Ectodermal cell (in vitro differentiated cells): ENCODE data around the gene PRKCZ.
"Not testable (repeated sequence)": the region's sequence is repeated elsewhere in the genome, so short reads cannot be mapped to it uniquely, and the experiment has no call there.

Experiments
- H3K27ac ChIP-seq: 2 replicates; pipeline ENCODE4 v1.7.0; 2013; ENCODE audit warnings: mild to moderate bottlenecking, low read depth, low read length; ENCODE audit not compliant: insufficient read depth, poor library complexity, severe bottlenecking
- H3K27me3 ChIP-seq: 2 replicates; pipeline ENCODE4 v1.7.0; 2013; ENCODE audit warnings: mild to moderate bottlenecking, low read length; ENCODE audit not compliant: insufficient read depth, control insufficient read depth, poor library complexity, severe bottlenecking
- H3K36me3 ChIP-seq: one replicate; pipeline ENCODE4 v1.7.0; 2013; ENCODE audit warnings: low read length; ENCODE audit not compliant: control insufficient read depth, insufficient read depth
- H3K4me1 ChIP-seq: one replicate; pipeline ENCODE4 v1.7.0; 2013; ENCODE audit warnings: low read length; ENCODE audit not compliant: control insufficient read depth, insufficient read depth
- H3K4me3 ChIP-seq: 2 replicates; pipeline ENCODE4 v1.7.0; 2013; ENCODE audit warnings: low read depth, low read length, control low read depth; ENCODE audit not compliant: insufficient read depth
- H3K9me3 ChIP-seq: 2 replicates; pipeline ENCODE4 v1.7.0; 2013; ENCODE audit warnings: mild to moderate bottlenecking, low read length, moderate library complexity; ENCODE audit not compliant: control insufficient read depth
- WGBS, 2 experiments: methylation state at CpG; one replicate each; pipeline ENCODE4 v1.1.7; 2013; ENCODE audit warnings: missing lambda C conversion rate in 2 of 2; 5-methylcytosine and 5-hydroxymethylcytosine counted together

Gene PRKCZ

GRCh38 chr1:2135441-2135841 is 85.2 kb downstream of the PRKCZ start:
- H3K27ac ChIP-seq: peak overlapping the region; percentile 71
- H3K36me3 ChIP-seq: no peaks in the 10 kb centered on the region
- H3K27me3 ChIP-seq: no peaks in the 10 kb centered on the region
- no peaks in the 10 kb centered on the region for H3K9me3 ChIP-seq
- H3K4me1 ChIP-seq: peaks cover 41% of the 10 kb centered on the region
- H3K4me3 ChIP-seq: no peak overlapping the region
- whole genome bisulfite sequencing, 2 experiments: 82 to 84% methylated on average over 13 of the region's 13 CpGs

- peaks cover 41% of the 10 kb centered on the region for H3K4me1 ChIP-seq
- no peaks in the 10 kb centered on the region for H3K27me3 ChIP-seq
- no peaks in the 10 kb centered on the region for H3K9me3 ChIP-seq
- H3K27ac ChIP-seq: peak overlapping the region; percentile 71
- 95 to 96% methylated on average over 10 of the region's 10 CpGs for WGBS, 2 experiments
- H3K4me3 ChIP-seq: no peak overlapping the region
- no peaks in the 10 kb centered on the region for H3K36me3 ChIP-seq
Measured at GRCh38 chr1:2135941-2136340, 85.7 kb downstream of the PRKCZ start.

- no peaks in the 10 kb centered on the region for H3K9me3 ChIP-seq
- H3K27me3 ChIP-seq: no peaks in the 10 kb centered on the region
- WGBS, 2 experiments: 94 to 95% methylated on average over 19 of the region's 19 CpGs
- no peak overlapping the region for H3K4me3 ChIP-seq
- H3K4me1 ChIP-seq: peaks cover 41% of the 10 kb centered on the region
- no peak overlapping the region for H3K27ac ChIP-seq
- no peaks in the 10 kb centered on the region for H3K36me3 ChIP-seq
Measured at GRCh38 chr1:2136386-2137235, 86.4 kb downstream of the PRKCZ start.

GRCh38 chr1:2137257-2138121 is 87.3 kb downstream of the PRKCZ start:
- Histone ChIP-seq H3K9me3 (no peaks in the 10 kb centered on the region), H3K36me3 (no peaks in the 10 kb centered on the region), H3K4me1 (peaks cover 36% of the 10 kb centered on the region), H3K27me3 (no peaks in the 10 kb centered on the region), H3K4me3 (no peak overlapping the region), H3K27ac (no peak overlapping the region)
- WGBS, 2 experiments: 93 to 95% methylated on average over 29 of the region's 29 CpGs

GRCh38 chr1:2139156-2139555 is 88.9 kb downstream of the PRKCZ start:
- not testable (repeated sequence) for H3K9me3 ChIP-seq, H3K4me3 ChIP-seq, H3K36me3 ChIP-seq, H3K27me3 ChIP-seq, H3K27ac ChIP-seq
- peaks cover 26% of the 10 kb centered on the region for H3K4me1 ChIP-seq
- 93 to 95% methylated on average over 13 of the region's 13 CpGs for WGBS, 2 experiments

GRCh38 chr1:2141025-2141424 is 90.8 kb downstream of the PRKCZ start:
- H3K4me1 ChIP-seq: peaks cover 8% of the 10 kb centered on the region
- 89 to 90% methylated on average over 4 of the region's 4 CpGs for WGBS, 2 experiments
- H3K4me3 ChIP-seq: no peak overlapping the region
- peaks cover 3% of the 10 kb centered on the region for H3K36me3 ChIP-seq
- H3K27me3 ChIP-seq: no peaks in the 10 kb centered on the region
- H3K27ac ChIP-seq: no peak overlapping the region
- H3K9me3 ChIP-seq: no peaks in the 10 kb centered on the region

GRCh38 chr1:2143814-2144500 is 93.7 kb downstream of the PRKCZ start:
- WGBS, 2 experiments: 94 to 97% methylated on average over 30 of the region's 30 CpGs
- Histone ChIP-seq H3K27me3 (no peaks in the 10 kb centered on the region), H3K9me3 (no peaks in the 10 kb centered on the region), H3K4me3 (no peak overlapping the region), H3K27ac (no peak overlapping the region), H3K4me1 (no peaks in the 10 kb centered on the region), H3K36me3 (peaks cover 12% of the 10 kb centered on the region)

- Histone ChIP-seq H3K27ac (no peak overlapping the region), H3K36me3 (peaks cover 12% of the 10 kb centered on the region), H3K27me3 (no peaks in the 10 kb centered on the region), H3K4me1 (no peaks in the 10 kb centered on the region), H3K4me3 (no peak overlapping the region), H3K9me3 (no peaks in the 10 kb centered on the region)
- 94 to 95% methylated on average over 15 of the region's 15 CpGs for WGBS, 2 experiments
Measured at GRCh38 chr1:2144501-2145090, 94.4 kb downstream of the PRKCZ start.

- H3K36me3 ChIP-seq: peaks cover 12% of the 10 kb centered on the region
- H3K27ac ChIP-seq: no peak overlapping the region
- no peak overlapping the region for H3K4me3 ChIP-seq
- WGBS, 2 experiments: 95% methylated on average over 19 of the region's 19 CpGs
- no peaks in the 10 kb centered on the region for H3K9me3 ChIP-seq
- H3K27me3 ChIP-seq: no peaks in the 10 kb centered on the region
- no peaks in the 10 kb centered on the region for H3K4me1 ChIP-seq
Measured at GRCh38 chr1:2145946-2146835, 96.0 kb downstream of the PRKCZ start.
